ENCODE results near the gene PMF1.
"Not testable (repeated sequence)": the region's sequence is repeated elsewhere in the genome, so short reads cannot be mapped to it uniquely, and the experiment has no call there.

PMF1 gene, protein sequence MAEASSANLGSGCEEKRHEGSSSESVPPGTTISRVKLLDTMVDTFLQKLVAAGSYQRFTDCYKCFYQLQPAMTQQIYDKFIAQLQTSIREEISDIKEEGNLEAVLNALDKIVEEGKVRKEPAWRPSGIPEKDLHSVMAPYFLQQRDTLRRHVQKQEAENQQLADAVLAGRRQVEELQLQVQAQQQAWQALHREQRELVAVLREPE

DNA sequence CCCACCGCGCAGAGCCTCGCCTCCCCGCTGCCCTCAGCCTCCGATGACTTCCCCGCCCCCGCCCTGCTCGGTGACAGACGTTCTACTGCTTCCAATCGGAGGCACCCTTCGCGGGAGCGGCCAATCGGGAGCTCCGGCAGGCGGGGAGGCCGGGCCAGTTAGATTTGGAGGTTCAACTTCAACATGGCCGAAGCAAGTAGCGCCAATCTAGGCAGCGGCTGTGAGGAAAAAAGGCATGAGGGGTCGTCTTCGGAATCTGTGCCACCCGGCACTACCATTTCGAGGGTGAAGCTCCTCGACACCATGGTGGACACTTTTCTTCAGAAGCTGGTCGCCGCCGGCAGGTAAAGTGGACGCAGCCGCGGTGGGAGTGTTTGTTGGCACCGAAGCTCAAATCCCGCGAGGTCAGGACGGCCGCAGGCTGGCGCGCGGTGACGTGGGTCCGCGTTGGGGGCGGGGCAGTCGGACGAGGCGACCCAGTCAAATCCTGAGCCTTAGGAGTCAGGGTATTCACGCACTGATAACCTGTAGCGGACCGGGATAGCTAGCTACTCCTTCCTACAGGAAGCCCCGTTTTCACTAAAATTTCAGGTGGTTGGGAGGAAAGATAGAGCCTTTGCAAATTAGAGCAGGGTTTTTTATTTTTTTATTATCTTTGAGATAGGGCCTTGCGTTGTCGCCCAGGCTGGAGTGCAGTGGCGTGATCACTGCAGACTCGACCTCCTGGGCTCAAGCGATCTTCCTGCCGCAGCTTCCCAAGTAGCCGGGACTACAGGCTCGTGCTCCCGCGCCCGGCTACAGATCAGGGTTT, at the start of gene PMF1:
Gene PMF1 (plus strand): TSS at position 175 of the 811 bp plus-strand sequence. CDS start 9 bp downstream, at position 184.
- DNase-seq, result peak; percentile 86

DNA sequence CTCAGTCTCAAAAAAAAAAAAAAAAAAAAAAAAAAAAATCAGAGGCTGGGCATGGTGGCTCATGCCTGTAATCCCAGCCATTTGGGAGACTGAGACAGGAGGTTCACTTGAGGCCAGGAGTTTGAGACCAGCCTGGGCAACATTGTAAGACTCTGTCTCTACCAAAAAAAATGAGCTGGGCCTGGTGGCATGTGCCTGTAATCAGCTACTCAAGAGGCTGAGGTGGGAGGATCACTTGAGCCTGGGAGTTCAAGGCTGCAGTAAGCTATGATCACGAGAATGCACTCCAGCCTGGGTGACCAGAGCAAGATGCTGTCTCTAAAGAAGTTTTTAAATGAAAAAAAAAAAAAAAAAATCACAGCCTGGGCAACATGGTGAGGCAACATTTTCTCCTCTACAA, 49.1 kb upstream of the PMF1 start:
- no peak for DNase-seq

DNA sequence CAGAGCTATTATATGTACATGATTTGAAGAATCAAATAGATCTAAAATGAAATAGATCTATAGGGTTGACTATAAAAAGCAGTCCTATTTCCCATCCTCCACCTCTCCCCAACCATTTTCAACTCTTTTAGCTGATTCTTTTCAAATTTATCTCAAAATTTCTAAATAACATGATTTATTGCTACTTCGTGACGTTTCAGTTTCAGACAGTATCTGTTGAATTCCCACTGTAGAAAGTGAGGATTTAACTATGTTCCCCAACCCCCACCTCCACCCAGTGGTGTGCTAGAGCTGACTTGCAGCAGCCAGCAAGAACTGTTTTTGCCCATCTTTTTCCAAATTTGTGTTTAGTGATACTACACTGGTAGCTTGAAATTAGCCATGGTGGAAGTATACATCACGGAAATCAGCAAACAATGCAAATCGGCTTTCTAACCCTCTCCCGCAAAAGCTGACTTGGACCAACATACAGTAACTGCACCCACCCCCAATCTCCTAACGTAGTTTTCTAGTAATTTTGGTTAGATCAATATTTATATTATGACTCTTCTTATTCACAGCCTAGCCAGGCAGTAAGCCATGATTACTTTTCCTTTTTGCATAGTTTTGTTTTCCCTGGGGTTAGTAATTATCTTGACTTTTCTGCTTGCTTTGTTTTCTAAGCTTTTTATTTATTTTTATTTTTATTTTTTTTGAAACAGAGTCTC, 48.5 kb upstream of the PMF1 start:
- no peak for DNase-seq

- no peak for DNase-seq
Measured at GRCh38 chr1:156165083-156165482, 47.7 kb upstream of the PMF1 start.

DNA sequence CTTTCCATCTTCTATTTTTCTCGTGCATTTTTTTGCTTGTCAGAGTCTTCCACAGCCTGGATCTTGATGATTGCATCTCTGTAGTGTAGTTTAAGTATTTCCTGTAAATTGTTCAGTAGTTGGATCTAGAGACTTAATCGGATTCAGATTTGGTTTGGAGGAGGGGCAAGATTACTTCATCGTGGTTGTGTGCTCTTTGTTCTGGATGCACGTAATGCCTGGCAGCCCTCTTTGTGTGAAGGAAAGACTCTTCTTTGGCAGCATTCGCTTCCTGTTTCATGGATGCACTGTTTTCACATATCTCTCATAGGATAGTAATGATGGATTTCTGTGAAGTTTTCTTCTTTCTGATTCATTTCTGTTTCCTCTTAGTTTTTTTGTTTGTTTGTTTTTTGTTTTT, 45.3 kb upstream of the PMF1 start:
- no peak for DNase-seq

GRCh38 chr1:156172696-156173470, 39.9 kb upstream of the PMF1 start:
- no peak for DNase-seq

- DNase-seq, result no peak
Measured at GRCh38 chr1:156176610-156177210, 36.1 kb upstream of the PMF1 start.

- no peak for DNase-seq
Measured at GRCh38 chr1:156177919-156178654, 34.7 kb upstream of the PMF1 start.

DNA sequence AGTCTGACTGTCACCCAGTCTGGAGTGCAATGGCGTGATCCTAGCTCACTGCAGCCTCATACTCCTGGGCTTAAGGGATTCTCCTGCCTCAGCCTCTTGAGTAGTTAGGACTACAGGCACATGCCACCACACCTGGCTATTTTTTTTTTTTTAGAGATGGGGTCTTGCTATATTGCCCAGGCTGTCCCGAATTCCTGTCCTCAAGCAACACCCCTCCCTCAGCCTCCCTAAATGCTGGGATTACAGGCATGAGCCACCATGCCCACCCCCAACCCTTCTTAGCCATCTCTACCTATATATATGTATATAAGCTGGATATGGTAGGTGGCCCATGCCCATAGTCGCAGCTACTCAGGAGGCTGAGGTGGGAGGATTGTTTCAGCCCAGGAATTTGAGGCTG, 32.3 kb upstream of the PMF1 start:
- DNase-seq, result no peak

GRCh38 chr1:156181391-156181924, 31.3 kb upstream of the PMF1 start:
- DNase-seq, result not testable (repeated sequence)

- not testable (repeated sequence) for DNase-seq
Measured at GRCh38 chr1:156182010-156182779, 30.6 kb upstream of the PMF1 start.

DNA sequence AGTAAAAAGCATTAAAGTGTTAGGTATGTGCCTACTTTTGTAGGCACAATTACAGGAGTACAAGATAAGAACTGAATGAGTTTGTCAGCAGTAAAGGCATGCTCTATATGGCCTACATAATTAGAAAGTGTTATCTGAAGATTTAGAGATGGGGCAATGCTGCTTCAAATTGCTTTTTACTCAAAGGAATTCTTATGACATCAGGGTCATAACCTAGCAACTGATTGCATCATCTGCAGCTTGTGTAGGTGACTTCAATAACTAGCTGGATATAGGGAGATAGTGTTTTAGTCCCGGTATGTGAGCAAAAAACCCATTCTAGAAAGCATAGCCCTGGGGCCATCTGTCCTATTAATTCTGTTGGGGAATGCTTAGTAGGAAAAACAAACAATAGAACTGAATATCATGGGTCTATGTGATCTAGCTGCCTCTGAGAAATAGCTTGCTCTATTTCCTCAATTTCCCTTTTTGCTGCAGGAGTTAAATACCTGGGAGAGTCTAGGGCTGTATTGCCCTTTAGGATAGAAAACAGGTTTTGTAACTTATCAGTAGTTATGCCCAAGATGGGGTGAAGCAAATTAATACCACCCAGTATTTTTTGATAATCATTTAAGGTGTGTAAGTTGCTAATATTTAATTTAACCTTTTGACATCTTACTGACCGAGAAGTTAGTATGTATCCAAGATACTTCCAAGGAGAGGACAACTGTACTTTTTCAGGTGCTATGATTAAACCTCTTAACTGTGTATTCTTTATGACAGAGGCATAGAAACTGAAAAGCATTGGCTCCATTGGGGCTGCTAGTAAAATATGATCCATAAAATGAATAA, 26.2 kb upstream of the PMF1 start:
- DNase-seq, result not testable (repeated sequence)

DNA sequence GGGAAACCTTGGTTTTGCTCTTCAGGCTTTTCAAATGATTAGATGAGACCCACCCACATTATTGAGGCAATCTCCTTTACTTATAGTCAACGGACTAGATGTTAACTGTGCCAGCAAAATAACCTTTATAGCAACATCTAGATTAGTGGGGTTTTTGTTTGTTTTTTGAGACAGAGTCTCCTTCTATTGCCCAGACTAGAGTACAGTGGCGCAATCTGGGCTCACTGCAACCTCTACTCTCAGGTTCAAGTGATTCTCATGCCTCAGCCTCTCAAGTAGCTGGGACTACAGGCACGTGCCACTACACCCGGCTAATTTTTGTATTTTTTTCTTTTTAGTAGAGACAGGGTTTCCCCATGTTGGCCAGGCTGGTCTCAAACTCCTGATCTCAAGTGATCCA, 22.5 kb upstream of the PMF1 start:
- not testable (repeated sequence) for DNase-seq

DNA sequence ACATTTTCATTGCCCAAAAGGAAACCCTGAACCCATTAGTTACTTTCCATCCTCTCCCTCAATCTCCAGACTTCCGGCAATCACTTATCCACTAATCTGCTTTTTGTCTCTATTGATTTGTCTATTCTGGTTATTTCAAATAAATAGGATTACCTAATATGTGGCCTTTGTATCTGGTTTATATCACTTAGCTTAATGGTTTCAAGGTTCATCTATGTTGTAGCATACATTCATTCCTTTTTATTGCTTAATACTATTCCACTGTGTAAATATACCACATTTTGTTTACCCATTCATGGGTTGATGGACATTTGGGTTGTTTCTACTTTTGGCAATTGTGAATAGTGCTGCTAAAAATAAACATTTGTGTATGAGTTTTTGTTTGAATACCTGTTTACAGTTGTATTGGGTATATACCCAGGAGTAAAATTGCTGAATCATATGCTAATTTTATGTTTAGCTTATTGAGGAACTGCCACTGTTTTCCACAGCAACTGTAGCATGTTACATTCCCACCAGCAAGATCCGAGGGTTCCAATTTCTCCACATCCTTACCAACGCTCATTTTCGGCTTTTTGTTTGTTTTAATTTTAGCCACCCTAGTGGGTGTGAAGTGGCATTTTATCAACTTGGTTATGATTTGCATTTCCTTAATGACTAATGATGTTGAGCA, 21.4 kb upstream of the PMF1 start:
- no peak for DNase-seq

- DNase-seq, result no peak
Measured at GRCh38 chr1:156193208-156193487, 19.7 kb upstream of the PMF1 start.

DNA sequence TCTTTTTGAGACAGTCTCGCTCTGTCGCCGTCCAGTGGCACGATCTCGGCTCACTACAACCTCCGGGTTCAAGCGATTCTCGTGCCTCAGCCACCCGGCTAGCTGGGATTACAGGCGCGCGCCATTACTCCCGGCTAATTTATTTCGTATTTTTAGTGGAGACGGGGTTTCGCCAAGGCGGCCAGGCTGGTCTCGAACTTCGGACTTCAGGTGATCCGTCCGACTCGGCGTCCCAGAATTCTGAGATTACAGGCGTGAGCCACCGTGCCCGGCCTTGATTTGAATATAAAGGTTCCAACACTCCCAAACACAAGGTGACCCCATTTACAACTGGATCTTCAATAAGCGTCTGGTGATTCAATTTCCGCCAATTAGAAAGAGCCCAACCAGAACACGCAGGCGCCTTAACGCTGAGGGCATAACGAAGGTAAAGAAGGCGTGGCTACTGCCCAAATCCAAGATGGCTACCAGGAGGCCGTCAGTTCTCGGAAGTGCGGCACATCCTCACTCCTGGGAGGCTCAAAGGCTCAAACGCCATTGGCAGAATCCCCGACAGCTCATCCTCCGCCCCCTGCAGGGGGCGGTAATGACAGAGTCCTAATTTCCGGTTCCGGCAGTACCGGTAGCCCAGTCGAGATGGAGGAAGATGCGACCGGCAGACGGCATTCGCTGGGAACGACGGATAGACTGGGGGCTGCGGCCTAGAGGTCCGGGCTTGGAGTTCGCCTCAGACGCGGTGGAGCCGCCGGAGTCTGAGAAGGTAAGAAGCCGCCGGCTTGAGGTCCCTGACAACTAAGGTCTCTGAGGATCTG, 19.1 kb upstream of the PMF1 start, which contains the start of gene SLC25A44:
Gene SLC25A44 (plus strand): TSS at position 617 of the 812 bp plus-strand sequence. CDS start 5,744 bp downstream, outside the sequence.
- DNase-seq, result peak; percentile 96

- no peak for DNase-seq
Measured at GRCh38 chr1:156194300-156194652, 18.5 kb upstream of the PMF1 start.

DNA sequence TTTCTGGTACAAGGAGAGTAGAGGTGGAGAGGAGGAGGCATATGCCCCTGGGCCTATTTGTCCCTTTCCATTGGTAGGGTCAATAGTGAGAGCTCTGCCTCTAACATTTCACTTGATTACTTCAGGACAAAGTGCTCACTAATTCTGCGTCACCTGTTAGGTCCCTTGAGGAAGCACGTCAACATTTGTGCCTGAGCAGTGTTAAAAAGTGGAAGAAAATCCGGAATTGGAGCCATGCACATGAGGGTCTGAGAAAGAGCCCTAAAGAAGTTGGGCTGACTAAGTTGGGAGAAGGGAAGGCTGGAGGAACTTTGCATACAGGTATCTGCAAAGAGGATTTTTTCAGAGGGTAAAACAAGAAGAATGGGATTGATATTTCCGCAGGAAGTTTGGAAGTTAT, 17.0 kb upstream of the PMF1 start:
- no peak for DNase-seq

DNA sequence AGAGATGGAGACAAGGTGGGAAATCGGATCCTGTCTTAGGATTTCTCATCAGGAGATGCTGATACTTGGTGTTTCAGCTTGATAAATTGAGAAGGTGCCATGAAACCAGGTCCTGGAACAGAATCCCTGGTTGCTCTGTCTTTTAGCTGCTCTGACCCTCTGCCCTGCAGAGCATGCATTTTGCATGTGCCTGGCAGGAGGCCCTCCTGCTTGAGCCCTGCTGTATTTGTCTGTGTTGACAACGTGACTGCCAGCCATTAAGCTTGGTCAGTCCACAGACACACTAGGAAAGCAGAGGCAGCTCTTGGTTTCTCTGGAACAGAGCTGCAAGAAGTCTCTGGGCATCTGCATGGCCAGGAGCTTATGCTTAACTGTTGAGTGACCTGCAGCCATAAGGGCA, 16.4 kb upstream of the PMF1 start:
- no peak for DNase-seq
